Measurements from ENCODE around the gene MAFG. TPM values are rescaled to one million over a fixed set of nuclear protein-coding genes. Genes with fewer than 3 reads are reported as not detected.

MAFG gene
- 26.4 to 36.5 TPM (median 33.1 TPM) in 5 replicates for total RNA-seq (2022; extraction: Qiagen RNA extraction; ENCODE audit: low read depth)

DNA sequence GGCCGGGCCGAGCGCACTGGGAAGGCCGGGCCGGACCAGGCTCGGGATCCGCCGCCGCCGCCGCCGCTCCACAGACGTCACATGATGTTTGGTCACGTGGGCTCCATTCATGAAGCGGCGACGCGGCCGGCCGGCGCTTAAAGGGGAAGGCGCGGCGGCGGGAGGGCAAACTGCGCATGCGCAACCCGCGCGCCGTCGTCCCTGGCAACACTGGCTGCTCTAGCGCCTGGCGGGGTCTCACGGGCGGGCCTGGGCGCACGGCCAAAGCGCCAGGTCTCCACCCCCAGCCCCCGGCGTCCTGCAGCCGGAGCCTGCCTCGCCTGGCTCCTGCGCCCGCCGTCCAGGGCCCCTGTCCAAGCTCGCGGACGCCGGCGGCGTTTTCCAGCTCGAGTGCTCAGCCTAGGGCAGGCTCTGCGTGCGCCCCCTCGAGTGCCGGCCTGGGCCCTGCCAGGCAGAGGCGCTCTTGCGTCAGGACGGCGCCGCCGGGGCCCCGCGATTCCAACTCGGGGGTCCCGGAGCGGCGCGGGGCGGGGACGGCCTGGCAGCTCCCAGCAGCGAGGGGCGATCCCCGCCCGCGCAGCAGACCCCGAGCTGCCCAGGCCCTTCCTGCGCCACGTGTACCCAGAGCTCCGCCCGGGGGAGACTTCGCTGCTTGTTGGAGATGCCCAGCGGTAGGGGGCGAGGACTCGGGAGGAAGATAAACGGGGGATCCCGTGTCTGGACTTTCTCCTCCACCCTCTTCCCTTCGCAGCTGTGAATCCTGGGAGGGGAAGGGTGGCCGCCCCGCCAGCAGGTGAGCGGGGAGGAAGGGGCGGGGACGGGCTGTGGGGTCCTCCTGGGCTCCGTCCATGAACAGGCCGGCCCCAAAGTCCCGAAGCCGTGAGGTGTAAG is at the start of gene MAFG:
Gene MAFG, minus strand, starts transcription at position 83 of the 891 bp plus-strand sequence. CDS start 4,550 bp downstream, outside the sequence.

DNA sequence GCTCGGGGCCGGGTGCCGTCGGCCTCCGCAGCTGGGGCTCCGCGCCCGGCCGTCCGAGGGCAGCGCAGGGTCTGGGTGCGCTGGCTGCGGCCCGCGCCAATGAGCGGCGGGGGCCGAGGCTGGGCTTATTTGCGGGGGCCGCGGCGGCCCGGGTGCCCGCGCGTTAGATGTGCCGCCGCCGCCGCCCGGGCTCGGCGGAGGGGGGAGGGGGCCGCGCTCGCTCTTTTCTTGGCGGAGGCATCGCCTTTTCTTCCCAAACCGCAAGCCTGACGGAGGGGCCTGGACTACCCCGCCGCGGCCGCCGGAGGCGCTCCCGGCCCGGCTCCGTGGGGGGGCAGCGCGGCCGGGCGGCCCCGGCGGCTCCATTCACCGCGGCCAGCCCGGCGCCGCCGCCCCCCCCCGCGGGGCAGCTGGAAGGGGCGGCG is 33.6 kb upstream of the MAFG start, which contains the start of gene NOTUM:
Gene NOTUM, minus strand, starts transcription at position 101 of the 425 bp plus-strand sequence. CDS start 278 bp downstream, outside the sequence.

DNA sequence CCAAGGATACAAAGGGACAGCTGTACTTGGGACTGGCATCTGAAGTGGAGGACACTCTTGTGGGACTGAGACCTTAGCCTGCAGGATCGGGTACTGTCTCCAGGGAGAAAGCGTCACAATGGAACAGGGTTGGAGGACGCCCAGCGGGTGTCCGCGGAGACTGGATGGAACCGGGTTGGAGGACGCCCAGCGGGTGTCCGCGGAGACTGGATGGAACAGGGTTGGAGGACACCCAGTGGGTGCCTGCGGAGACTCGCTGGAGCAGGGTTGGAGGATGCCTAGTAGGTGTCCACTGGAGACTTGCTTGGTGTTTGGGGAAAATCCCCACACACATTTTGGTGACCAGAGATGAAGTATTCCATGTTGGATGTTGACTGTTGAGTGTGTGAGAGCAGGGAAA is 19.7 kb upstream of the MAFG start, which contains the start of gene MYADML2:
Gene MYADML2, minus strand, starts transcription at position 45 of the 400 bp plus-strand sequence. CDS start 5,492 bp downstream, outside the sequence.

DNA sequence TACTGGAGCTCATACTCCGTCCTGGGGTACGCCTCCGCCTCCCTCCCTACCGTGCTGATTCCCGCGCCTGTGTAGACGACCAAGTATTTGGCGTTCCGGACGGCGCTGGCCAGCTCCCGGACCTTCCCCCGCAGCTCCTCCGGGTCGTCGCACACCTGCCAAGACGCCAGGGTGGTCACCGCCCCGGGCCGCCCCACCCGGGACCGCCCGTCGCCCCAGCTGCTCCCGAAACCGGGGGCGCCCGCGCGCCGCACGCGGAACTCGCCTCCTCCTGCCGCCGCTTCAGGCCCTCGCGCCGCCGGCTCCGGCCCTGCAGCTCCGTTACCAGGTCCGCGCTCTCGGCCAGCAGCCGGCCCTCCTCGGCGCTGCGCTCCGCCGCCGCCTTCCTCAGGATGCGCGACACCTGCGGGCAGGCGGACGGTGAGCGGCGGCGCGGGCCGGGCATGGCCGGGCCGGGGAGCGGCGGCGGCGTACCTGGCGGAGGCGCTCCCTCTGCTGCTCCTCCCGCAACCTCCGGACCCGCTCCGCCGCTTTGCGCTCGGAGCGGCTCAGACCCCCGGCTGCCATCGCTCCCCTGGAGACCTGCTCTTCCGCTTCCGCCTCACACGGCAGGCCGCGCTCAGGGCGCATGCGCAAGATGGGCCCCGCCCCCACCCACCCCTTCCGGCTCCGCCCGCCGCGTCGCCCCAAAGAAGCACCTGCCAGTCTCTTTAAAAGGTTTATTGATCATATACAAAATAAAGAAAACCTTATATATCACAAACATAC is 9.8 kb downstream of the MAFG start, which contains the start of gene SIRT7:
Gene SIRT7, minus strand, starts transcription at position 612 of the 768 bp plus-strand sequence. Its CDS starts 45 bp downstream, at position 567.

DNA sequence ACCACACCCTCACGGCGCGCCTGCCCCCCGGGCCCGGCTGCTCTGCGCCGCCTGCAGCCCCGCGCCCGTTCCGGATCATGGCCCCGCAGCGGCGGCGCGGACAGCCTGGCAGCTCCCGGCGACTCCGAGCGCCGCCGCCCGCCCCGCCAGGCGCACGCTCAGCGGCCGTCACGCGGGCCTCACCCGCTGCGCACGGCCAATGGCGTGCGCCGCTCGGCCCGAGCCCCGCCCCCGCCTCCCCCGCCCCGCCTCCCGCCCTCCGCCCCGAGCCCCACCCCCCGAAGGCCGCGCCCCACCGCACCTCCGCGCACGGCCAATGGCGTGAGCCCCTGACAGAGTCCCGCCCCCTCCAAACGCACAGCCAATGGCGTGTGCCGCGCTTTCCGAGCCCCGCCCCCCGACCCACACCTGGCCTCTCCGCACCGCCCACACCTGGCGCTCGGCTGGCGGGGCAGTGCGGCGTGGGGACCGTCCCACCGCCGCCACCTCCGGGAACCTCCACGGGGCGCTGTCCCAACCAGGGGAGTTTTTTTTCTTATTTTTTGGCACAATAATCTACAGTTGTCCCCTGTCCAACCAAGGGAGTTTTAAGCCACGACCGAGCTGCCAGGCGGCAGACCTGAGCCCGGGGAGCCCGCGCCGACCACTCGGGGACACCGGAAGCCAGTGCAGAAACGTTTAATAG is 16.1 kb downstream of the MAFG start, which contains the start of gene PCYT2:
Gene PCYT2, minus strand, starts transcription at position 123 of the 685 bp plus-strand sequence. Its CDS starts 44 bp downstream, at position 79.

DNA sequence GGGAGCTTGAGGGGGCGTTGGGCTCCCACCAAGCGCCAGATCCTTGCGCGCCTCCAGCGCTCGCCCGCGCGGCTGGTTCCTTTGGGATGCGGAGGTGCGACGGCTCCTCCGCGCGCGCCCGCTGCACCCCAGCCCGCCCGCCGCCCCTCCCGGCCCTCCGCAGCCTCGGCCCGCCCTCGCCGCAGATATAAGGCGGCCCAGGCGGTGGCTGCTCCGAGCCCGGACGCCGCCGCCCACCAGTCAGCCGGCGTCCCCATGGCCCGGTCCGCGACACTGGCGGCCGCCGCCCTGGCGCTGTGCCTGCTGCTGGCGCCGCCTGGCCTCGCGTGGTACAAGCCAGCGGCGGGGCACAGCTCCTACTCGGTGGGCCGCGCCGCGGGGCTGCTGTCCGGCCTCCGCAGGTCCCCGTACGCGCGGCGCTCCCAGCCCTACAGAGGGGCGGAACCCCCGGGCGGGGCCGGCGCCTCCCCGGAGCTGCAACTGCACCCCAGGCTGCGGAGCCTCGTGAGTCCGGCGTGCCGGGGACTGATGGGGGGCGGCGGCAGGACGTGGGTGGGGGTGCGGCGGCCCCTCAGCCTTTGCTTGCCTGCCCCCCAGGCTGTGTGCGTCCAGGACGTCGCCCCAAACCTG is 25.4 kb downstream of the MAFG start, which contains the start of gene NPB:
Gene NPB, plus strand, starts transcription at position 216 of the 630 bp plus-strand sequence. Its CDS starts 40 bp downstream, at position 256.

GRCh38 chr17:81870981-81871386 is 56.6 kb downstream of the MAFG start, which contains the start of gene ARHGDIA:
Gene ARHGDIA, minus strand, starts transcription at chr17:81871337. Its CDS starts 1,407 bp downstream, at chr17:81869930.

Other genes with a start within 250 kb of the MAFG start
- gene ARL16, start 243.9 kb downstream of the MAFG start, total RNA-seq (2022; extraction: Qiagen RNA extraction; ENCODE audit: low read depth), result 47.7 to 57.9 TPM (median 50.2 TPM) in 5 replicates
- 138 to 202 TPM (median 194 TPM) in 5 replicates for gene HGS, start 243.7 kb downstream of the MAFG start, total RNA-seq (2022; extraction: Qiagen RNA extraction; ENCODE audit: low read depth)
- gene MRPL12, start 224.4 kb downstream of the MAFG start, total RNA-seq (2022; extraction: Qiagen RNA extraction; ENCODE audit: low read depth), result 243 to 327 TPM (median 298 TPM) in 5 replicates
- 29.3 to 45.2 TPM (median 44.6 TPM) in 5 replicates for gene SLC25A10, start 215.5 kb downstream of the MAFG start, total RNA-seq (2022; extraction: Qiagen RNA extraction; ENCODE audit: low read depth)
- 0.15 to 0.67 TPM (median 0.54 TPM) in 5 replicates for gene GCGR, start 123.6 kb downstream of the MAFG start, total RNA-seq (2022; extraction: Qiagen RNA extraction; ENCODE audit: low read depth)
- gene MCRIP1, start 94.4 kb downstream of the MAFG start, total RNA-seq (2022; extraction: Qiagen RNA extraction; ENCODE audit: low read depth), result 73.8 to 102 TPM (median 99.3 TPM) in 5 replicates
- gene PPP1R27, start 92.7 kb downstream of the MAFG start, total RNA-seq (2022; extraction: Qiagen RNA extraction; ENCODE audit: low read depth), result 0.19 to 0.47 TPM (median 0.24 TPM) in 4 of 5 replicates, not detected in the other
- 672 to 719 TPM (median 681 TPM) in 5 replicates for gene P4HB, start 67.2 kb downstream of the MAFG start, total RNA-seq (2022; extraction: Qiagen RNA extraction; ENCODE audit: low read depth)
- 558 to 703 TPM (median 590 TPM) in 5 replicates for gene ARHGDIA, start 56.4 kb downstream of the MAFG start, total RNA-seq (2022; extraction: Qiagen RNA extraction; ENCODE audit: low read depth)
- gene ALYREF, start 36.1 kb downstream of the MAFG start, total RNA-seq (2022; extraction: Qiagen RNA extraction; ENCODE audit: low read depth), result 171 to 261 TPM (median 232 TPM) in 5 replicates
- gene ANAPC11, start 36.0 kb downstream of the MAFG start, total RNA-seq (2022; extraction: Qiagen RNA extraction; ENCODE audit: low read depth), result 208 to 312 TPM (median 266 TPM) in 5 replicates
- gene NPB, start 25.5 kb downstream of the MAFG start, total RNA-seq (2022; extraction: Qiagen RNA extraction; ENCODE audit: low read depth), result 0.27 to 0.84 TPM (median 0.53 TPM) in 5 replicates
- gene PCYT2, start 16.3 kb downstream of the MAFG start, total RNA-seq (2022; extraction: Qiagen RNA extraction; ENCODE audit: low read depth), result 15.4 to 22.5 TPM (median 19.0 TPM) in 5 replicates
- gene SIRT7, start 9.6 kb downstream of the MAFG start, total RNA-seq (2022; extraction: Qiagen RNA extraction; ENCODE audit: low read depth), result 33.7 to 48.8 TPM (median 45.2 TPM) in 5 replicates
- 58.8 to 95.8 TPM (median 83.5 TPM) in 5 replicates for gene PYCR1, start 9.6 kb upstream of the MAFG start, total RNA-seq (2022; extraction: Qiagen RNA extraction; ENCODE audit: low read depth)
- not detected in 5 replicates for gene MYADML2, start 19.5 kb upstream of the MAFG start, total RNA-seq (2022; extraction: Qiagen RNA extraction; ENCODE audit: low read depth)
- gene NOTUM, start 33.5 kb upstream of the MAFG start, total RNA-seq (2022; extraction: Qiagen RNA extraction; ENCODE audit: low read depth), result 0.13 to 0.56 TPM (median 0.35 TPM) in 5 replicates
- gene ASPSCR1, start 49.9 kb upstream of the MAFG start, total RNA-seq (2022; extraction: Qiagen RNA extraction; ENCODE audit: low read depth), result 23.0 to 34.0 TPM (median 26.5 TPM) in 5 replicates
- 155 to 212 TPM (median 190 TPM) in 5 replicates for gene CENPX, start 95.1 kb upstream of the MAFG start, total RNA-seq (2022; extraction: Qiagen RNA extraction; ENCODE audit: low read depth)
- gene LRRC45, start 95.6 kb upstream of the MAFG start, total RNA-seq (2022; extraction: Qiagen RNA extraction; ENCODE audit: low read depth), result 9.7 to 15.3 TPM (median 13.6 TPM) in 5 replicates
- gene RAC3, start 103.9 kb upstream of the MAFG start, total RNA-seq (2022; extraction: Qiagen RNA extraction; ENCODE audit: low read depth), result 25.0 to 39.4 TPM (median 34.2 TPM) in 5 replicates
- gene DCXR, start 110.0 kb upstream of the MAFG start, total RNA-seq (2022; extraction: Qiagen RNA extraction; ENCODE audit: low read depth), result 66.6 to 101 TPM (median 95.7 TPM) in 5 replicates
- 16.1 to 25.0 TPM (median 23.9 TPM) in 5 replicates for gene RFNG, start 124.1 kb upstream of the MAFG start, total RNA-seq (2022; extraction: Qiagen RNA extraction; ENCODE audit: low read depth)
- gene GPS1, start 124.2 kb upstream of the MAFG start, total RNA-seq (2022; extraction: Qiagen RNA extraction; ENCODE audit: low read depth), result 99.8 to 139 TPM (median 137 TPM) in 5 replicates
- gene DUS1L, start 138.1 kb upstream of the MAFG start, total RNA-seq (2022; extraction: Qiagen RNA extraction; ENCODE audit: low read depth), result 80.3 to 145 TPM (median 129 TPM) in 5 replicates
- 102 to 132 TPM (median 126 TPM) in 5 replicates for gene FASN, start 170.5 kb upstream of the MAFG start, total RNA-seq (2022; extraction: Qiagen RNA extraction; ENCODE audit: low read depth)